HepG2 (cell line): ENCODE measurements around the gene NTF3.

Experiments used
- CTCF ChIP-seq: sonication (generic); formaldehyde crosslinking; IDR thresholded peaks from 2 replicates; pipeline ENCODE4 v1.5.0; 2020; ENCODE audit warnings: mild to moderate bottlenecking, missing genetic modification reagents, moderate library complexity
- TFDP2 ChIP-seq: sonication (generic); formaldehyde crosslinking; IDR thresholded peaks from 2 replicates; pipeline ENCODE4 v1.4.0; 2020; ENCODE audit warnings: missing genetic modification reagents
- ZNF652 ChIP-seq: IDR thresholded peaks from 2 replicates; pipeline ENCODE4 v1.6.1; 2016; ENCODE audit warnings: low read depth, borderline replicate concordance

DNA sequence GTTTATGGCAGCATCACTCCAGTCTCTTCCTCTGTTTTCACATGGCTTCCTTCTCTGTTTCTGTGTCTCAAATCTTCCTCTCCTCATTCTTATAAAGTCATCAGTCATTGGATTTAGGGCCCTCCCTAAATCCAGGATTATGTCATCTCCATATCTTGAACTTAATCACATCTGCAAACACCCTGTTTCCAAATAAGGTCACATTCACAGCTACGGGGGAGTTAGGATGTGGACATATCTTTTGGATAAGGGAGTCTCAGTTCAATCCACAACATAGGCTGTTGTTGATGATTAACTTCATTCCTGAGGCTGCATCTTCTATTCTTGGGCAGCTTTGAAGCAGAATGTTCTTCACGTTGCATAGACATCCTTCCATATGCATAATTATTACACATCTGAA, 40.3 kb upstream of the NTF3 start:
- TF ChIP-seq TFDP2 (no peak), CTCF (no peak), ZNF652 (CRISPR knock-in tag) (no peak)
